ENCODE data around the gene BMERB1.
"Not testable (repeated sequence)": the region's sequence is repeated elsewhere in the genome, so short reads cannot be mapped to it uniquely, and the experiment has no call there.

BMERB1 gene

GRCh38 chr16:15459791-15460190, 25.4 kb downstream of the BMERB1 start:
- DNase-seq (ENCODE audit: low read depth), result no peak
- no peak for TF ChIP-seq CTCF (IDR thresholded peaks at IDR 0.05; ENCODE audit: control insufficient read depth, extremely low read depth, insufficient read depth)
- H3K4me3 ChIP-seq (ENCODE audit: low read depth, low read length), result no peak overlapping the region

- no peak for DNase-seq (ENCODE audit: low read depth)
- H3K4me3 ChIP-seq (ENCODE audit: low read depth, low read length), result no peak overlapping the region
- TF ChIP-seq CTCF (IDR thresholded peaks at IDR 0.05; ENCODE audit: control insufficient read depth, extremely low read depth, insufficient read depth), result no peak
Observed at GRCh38 chr16:15460601-15461000, 26.2 kb downstream of the BMERB1 start.

GRCh38 chr16:15461376-15461775, 27.0 kb downstream of the BMERB1 start:
- H3K4me3 ChIP-seq (ENCODE audit: low read depth, low read length), result no peak overlapping the region
- TF ChIP-seq CTCF (IDR thresholded peaks at IDR 0.05; ENCODE audit: control insufficient read depth, extremely low read depth, insufficient read depth), result no peak
- no peak for DNase-seq (ENCODE audit: low read depth)

GRCh38 chr16:15464401-15465186, 30.2 kb downstream of the BMERB1 start:
- TF ChIP-seq CTCF (IDR thresholded peaks at IDR 0.05; ENCODE audit: control insufficient read depth, extremely low read depth, insufficient read depth), result no peak
- no peak overlapping the region for H3K4me3 ChIP-seq (ENCODE audit: low read depth, low read length)
- DNase-seq (ENCODE audit: low read depth), result no peak

GRCh38 chr16:15466131-15466530, 31.7 kb downstream of the BMERB1 start:
- no peak for TF ChIP-seq CTCF (IDR thresholded peaks at IDR 0.05; ENCODE audit: control insufficient read depth, extremely low read depth, insufficient read depth)
- peak; percentile 27 for DNase-seq (ENCODE audit: low read depth)
- H3K4me3 ChIP-seq (ENCODE audit: low read depth, low read length), result no peak overlapping the region

GRCh38 chr16:15466886-15467781, 32.7 kb downstream of the BMERB1 start:
- peak; percentile 27 for DNase-seq (ENCODE audit: low read depth)
- TF ChIP-seq CTCF (IDR thresholded peaks at IDR 0.05; ENCODE audit: control insufficient read depth, extremely low read depth, insufficient read depth), result peak; percentile 57
- H3K4me3 ChIP-seq (ENCODE audit: low read depth, low read length), result no peak overlapping the region

GRCh38 chr16:15476971-15477370, 42.6 kb downstream of the BMERB1 start:
- not testable (repeated sequence) for H3K4me3 ChIP-seq (ENCODE audit: low read depth, low read length); DNase-seq (ENCODE audit: low read depth)

All from LNCaP clone FGC (cell line).